ENCODE data around the gene TTC12.

DNA sequence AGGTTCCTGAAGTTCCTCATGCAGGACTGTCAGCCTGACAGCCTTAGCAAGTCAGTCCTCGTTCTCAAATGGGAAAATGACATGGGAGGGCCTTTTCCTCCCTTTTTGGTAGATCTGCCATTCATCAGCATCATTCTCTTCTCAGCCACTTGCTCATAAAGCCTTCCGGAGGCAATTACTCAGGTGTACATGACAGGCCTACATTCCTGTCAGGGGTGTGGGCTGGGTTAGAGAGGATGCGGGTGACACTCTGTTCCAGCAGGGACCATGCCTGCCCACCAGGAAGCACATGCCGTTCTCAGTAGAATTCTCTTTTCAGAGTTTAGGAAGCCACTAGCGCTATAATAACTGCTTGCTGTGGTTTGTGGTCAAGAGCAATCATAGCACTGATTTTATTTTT lies 49.0 kb downstream of the TTC12 start:
- TF ChIP-seq, protein P1, sequence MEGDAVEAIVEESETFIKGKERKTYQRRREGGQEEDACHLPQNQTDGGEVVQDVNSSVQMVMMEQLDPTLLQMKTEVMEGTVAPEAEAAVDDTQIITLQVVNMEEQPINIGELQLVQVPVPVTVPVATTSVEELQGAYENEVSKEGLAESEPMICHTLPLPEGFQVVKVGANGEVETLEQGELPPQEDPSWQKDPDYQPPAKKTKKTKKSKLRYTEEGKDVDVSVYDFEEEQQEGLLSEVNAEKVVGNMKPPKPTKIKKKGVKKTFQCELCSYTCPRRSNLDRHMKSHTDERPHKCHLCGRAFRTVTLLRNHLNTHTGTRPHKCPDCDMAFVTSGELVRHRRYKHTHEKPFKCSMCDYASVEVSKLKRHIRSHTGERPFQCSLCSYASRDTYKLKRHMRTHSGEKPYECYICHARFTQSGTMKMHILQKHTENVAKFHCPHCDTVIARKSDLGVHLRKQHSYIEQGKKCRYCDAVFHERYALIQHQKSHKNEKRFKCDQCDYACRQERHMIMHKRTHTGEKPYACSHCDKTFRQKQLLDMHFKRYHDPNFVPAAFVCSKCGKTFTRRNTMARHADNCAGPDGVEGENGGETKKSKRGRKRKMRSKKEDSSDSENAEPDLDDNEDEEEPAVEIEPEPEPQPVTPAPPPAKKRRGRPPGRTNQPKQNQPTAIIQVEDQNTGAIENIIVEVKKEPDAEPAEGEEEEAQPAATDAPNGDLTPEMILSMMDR (IDR thresholded peaks at IDR 0.05; ENCODE audit: low read depth, low read length): no peak
- no peak for TF ChIP-seq POLR2A (IDR thresholded peaks at IDR 0.05; ENCODE audit: extremely low read depth, insufficient read length)
- no peak for TF ChIP-seq MYC (IDR thresholded peaks at IDR 0.05; ENCODE audit: low read depth, low read length)
